Neutrophil (primary cell): Measurements from ENCODE around the gene TMEM250.
"Not testable (repeated sequence)": the region's sequence is repeated elsewhere in the genome, so short reads cannot be mapped to it uniquely, and the experiment has no call there.

Experiments used
- H3K27ac ChIP-seq: fragments of 200-600 bp; sonication (generic); 2 replicates; pipeline ENCODE4 v1.5.1; 2016; ENCODE audit warnings: mild to moderate bottlenecking, moderate library complexity
- H3K27me3 ChIP-seq: fragments of 200-600 bp; sonication (generic); 2 replicates; pipeline ENCODE4 v1.6.0; 2016; ENCODE audit warnings: mild to moderate bottlenecking
- H3K36me3 ChIP-seq: fragments of 200-600 bp; sonication (generic); 2 replicates; pipeline ENCODE4 v1.5.1; 2017
- H3K4me1 ChIP-seq, 2 experiments: fragments of 200-600 bp in 1 of 2; sonication (generic) in 1 of 2; 1 replicate in 1 of 2; 2 replicates in 1 of 2; pipeline versions ENCODE4 v1.5.1 to v1.6.1; 2013 to 2016; ENCODE audit warnings: low read depth in 1 of 2, low read length in 1 of 2, mild to moderate bottlenecking in 1 of 2, moderate library complexity in 1 of 2; ENCODE audit not compliant: control insufficient read depth in 1 of 2, insufficient read depth in 1 of 2
- H3K4me3 ChIP-seq, 2 experiments: fragments of 200-600 bp in 1 of 2; sonication (generic) in 1 of 2; 1 replicate in 1 of 2; 2 replicates in 1 of 2; pipeline ENCODE4 v1.5.1; 2013 to 2016; ENCODE audit warnings: low read depth in 1 of 2, low read length in 1 of 2, mild to moderate bottlenecking in 1 of 2, moderate library complexity in 1 of 2
- H3K9me3 ChIP-seq: fragments of 200-600 bp; sonication (generic); 2 replicates; pipeline ENCODE4 v1.5.1; 2016
- CTCF ChIP-seq: fragments of 200-600 bp; sonication (generic); IDR thresholded peaks from 2 replicates; pipeline ENCODE4 v1.5.1; 2016; ENCODE audit warnings: antibody characterized with exemption

Gene TMEM250

DNA sequence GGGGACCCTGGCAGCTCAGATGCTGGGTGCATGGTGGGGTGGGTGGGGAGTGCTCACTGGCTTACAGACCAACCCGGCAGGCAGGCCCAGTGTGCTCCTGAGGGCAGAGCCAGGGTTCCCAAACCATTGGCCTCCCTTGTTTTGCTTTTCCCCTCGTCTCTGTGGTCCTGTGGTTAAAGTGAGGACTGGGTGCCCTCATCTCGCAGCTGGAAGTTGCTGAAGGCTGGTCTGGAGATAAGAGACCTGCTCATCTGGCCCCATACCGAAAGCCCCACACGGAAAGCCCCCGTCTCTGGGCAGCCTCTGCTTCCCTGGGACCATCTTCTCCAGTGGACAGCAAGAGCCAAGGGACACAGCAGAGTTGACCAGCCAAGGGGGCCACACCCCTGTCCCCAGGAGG, 13.8 kb downstream of the TMEM250 start:
- Histone ChIP-seq H3K4me1 (peaks cover 8 to 10% of the 10 kb centered on the region in 2 experiments), H3K27ac (no peak overlapping the region), H3K9me3 (no peaks in the 10 kb centered on the region), H3K4me3 (no peak overlapping the region), H3K36me3 (no peaks in the 10 kb centered on the region), H3K27me3 (peaks cover 75% of the 10 kb centered on the region)
- no peak for TF ChIP-seq CTCF

GRCh38 chr9:136104488-136104800, 14.2 kb downstream of the TMEM250 start:
- no peaks in the 10 kb centered on the region for H3K9me3 ChIP-seq
- no peak overlapping the region for H3K4me3 ChIP-seq
- H3K27ac ChIP-seq: no peak overlapping the region
- TF ChIP-seq CTCF: no peak
- H3K36me3 ChIP-seq: no peaks in the 10 kb centered on the region
- H3K4me1 ChIP-seq: peaks cover 4 to 5% of the 10 kb centered on the region in 2 experiments
- peaks cover 73% of the 10 kb centered on the region for H3K27me3 ChIP-seq

- H3K9me3 ChIP-seq: no peaks in the 10 kb centered on the region
- peaks cover 0 to 4% of the 10 kb centered on the region in 2 experiments for H3K4me1 ChIP-seq
- peaks cover 73% of the 10 kb centered on the region for H3K27me3 ChIP-seq
- no peak for TF ChIP-seq CTCF
- no peak overlapping the region for H3K4me3 ChIP-seq
- H3K27ac ChIP-seq: no peak overlapping the region
- no peaks in the 10 kb centered on the region for H3K36me3 ChIP-seq
These were observed 14.8 kb downstream of the TMEM250 start for GRCh38 chr9:136103651-136104487.

GRCh38 chr9:136101615-136102074, 17.0 kb downstream of the TMEM250 start:
- H3K36me3 ChIP-seq, H3K4me3 ChIP-seq, H3K27ac ChIP-seq, H3K4me1 ChIP-seq, H3K9me3 ChIP-seq: not testable (repeated sequence)
- peaks cover 68% of the 10 kb centered on the region for H3K27me3 ChIP-seq

DNA sequence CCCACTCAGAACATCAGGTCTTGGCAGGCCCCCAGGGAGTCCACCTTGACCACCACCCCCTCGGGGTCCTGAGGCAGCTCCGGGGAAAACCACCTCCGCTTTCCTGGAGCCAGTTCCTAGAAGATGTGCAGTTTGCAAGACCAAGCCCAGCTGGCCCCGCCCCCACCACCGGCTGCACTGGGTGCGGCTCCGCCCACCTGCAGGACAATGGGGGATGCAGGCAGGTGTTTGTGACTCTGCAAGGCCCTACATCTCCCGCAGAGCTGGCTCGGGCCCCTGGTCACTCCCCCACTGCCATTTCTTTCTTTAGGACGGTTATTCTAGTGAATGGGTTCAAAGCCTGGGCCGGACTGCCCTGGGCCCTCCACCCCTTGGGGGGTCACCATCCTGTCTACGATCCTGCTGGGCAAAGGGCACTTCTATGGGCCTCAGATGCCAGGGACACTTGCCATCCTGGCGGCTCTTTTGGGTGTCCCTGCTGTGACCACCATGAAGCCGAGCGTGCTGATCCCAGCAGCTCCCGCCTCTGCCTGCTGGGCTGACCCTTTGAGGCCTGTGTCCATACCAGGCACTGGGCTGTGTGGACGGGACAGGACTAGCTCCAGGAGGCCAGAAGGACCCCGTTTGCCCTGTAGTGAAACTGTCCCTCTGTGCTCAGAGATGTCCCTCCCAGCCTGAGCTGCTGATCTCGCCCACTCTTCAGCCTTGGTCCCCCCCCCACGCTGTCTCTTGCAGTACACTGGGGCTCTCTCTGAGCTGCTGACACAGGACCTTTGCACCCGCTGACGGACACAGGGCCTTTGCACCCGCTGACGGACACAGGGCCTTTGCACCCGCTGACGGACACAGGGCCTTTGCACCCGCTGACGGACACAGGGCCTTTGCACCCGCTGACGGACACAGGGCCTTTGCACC, 17.7 kb downstream of the TMEM250 start:
- Histone ChIP-seq H3K4me3 (no peak overlapping the region), H3K27ac (no peak overlapping the region), H3K27me3 (peaks cover 61% of the 10 kb centered on the region), H3K4me1 (peaks cover 4 to 9% of the 10 kb centered on the region in 2 experiments), H3K36me3 (no peaks in the 10 kb centered on the region), H3K9me3 (no peaks in the 10 kb centered on the region)
- TF ChIP-seq CTCF: no peak

DNA sequence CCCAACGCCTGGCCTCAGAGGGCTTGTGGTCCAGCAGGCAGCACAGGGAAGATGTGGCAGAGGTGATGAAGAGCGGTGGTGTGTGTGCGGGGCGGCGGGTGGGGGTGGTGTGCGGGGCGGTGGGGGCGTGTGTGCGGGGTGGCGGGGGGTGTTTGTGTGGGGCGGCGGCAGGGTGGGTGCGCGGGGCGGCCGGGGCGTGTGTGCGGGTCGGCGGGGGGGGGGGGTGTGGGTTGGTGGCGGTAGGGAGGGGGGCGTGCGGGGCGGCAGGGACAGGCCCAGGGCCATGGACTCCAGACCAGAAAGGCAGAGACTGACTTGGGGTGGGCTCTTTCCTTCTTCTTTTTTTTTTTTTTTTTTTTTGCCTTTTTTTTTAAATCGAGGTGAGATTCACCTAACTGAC, 19.1 kb downstream of the TMEM250 start:
- Histone ChIP-seq H3K36me3 (no peaks in the 10 kb centered on the region), H3K4me3 (no peak overlapping the region), H3K9me3 (no peaks in the 10 kb centered on the region), H3K27me3 (peaks cover 47% of the 10 kb centered on the region), H3K4me1 (peaks cover 7 to 13% of the 10 kb centered on the region in 2 experiments), H3K27ac (no peak overlapping the region)
- no peak for TF ChIP-seq CTCF
